Middle frontal gyrus (tissue), 1 donor: ENCODE data around the gene HS3ST5.
"Not testable (repeated sequence)": the region's sequence is repeated elsewhere in the genome, so short reads cannot be mapped to it uniquely, and the experiment has no call there.

ENCODE experiments used
- DNase-seq: peaks from one replicate; pipeline ENCODE4 v3.0.0-alpha.2; 2015; ENCODE audit warnings: low spot score; ENCODE audit errors: extremely low spot score

The HS3ST5 gene

GRCh38 chr6:114339706-114340105 lies 3.1 kb downstream of the HS3ST5 start:
- no peak for DNase-seq

- no peak for DNase-seq
These were observed 8.6 kb downstream of the HS3ST5 start for GRCh38 chr6:114334237-114334636.

- DNase-seq, result no peak
These were observed 15.7 kb downstream of the HS3ST5 start for GRCh38 chr6:114327074-114327473.

GRCh38 chr6:114323784-114324183 lies 19.0 kb downstream of the HS3ST5 start:
- no peak for DNase-seq

GRCh38 chr6:114319749-114320148 lies 23.1 kb downstream of the HS3ST5 start:
- no peak for DNase-seq

- DNase-seq, result no peak
These were observed 26.8 kb downstream of the HS3ST5 start for GRCh38 chr6:114315831-114316595.

- not testable (repeated sequence) for DNase-seq
These were observed 29.0 kb downstream of the HS3ST5 start for GRCh38 chr6:114313816-114314215.

GRCh38 chr6:114312931-114313330 lies 29.9 kb downstream of the HS3ST5 start:
- no peak for DNase-seq

GRCh38 chr6:114310053-114310452 lies 32.8 kb downstream of the HS3ST5 start:
- DNase-seq, result no peak

GRCh38 chr6:114304304-114304887 lies 38.4 kb downstream of the HS3ST5 start:
- no peak for DNase-seq

- DNase-seq, result no peak
These were observed 41.1 kb downstream of the HS3ST5 start for GRCh38 chr6:114301596-114302219.

- no peak for DNase-seq
These were observed 45.7 kb downstream of the HS3ST5 start for GRCh38 chr6:114297135-114297534.

- DNase-seq, result no peak
These were observed 50.4 kb downstream of the HS3ST5 start for GRCh38 chr6:114292431-114292830.

GRCh38 chr6:114291428-114291827 lies 51.4 kb downstream of the HS3ST5 start:
- DNase-seq, result no peak

GRCh38 chr6:114290864-114291263 lies 52.0 kb downstream of the HS3ST5 start:
- no peak for DNase-seq

GRCh38 chr6:114288701-114289495 lies 53.9 kb downstream of the HS3ST5 start:
- DNase-seq, result no peak

GRCh38 chr6:114287461-114287860 lies 55.4 kb downstream of the HS3ST5 start:
- DNase-seq, result no peak

- DNase-seq, result no peak
These were observed 56.6 kb downstream of the HS3ST5 start for GRCh38 chr6:114286211-114286610.

- no peak for DNase-seq
These were observed 58.5 kb downstream of the HS3ST5 start for GRCh38 chr6:114284281-114284680.

- no peak for DNase-seq
These were observed 60.5 kb downstream of the HS3ST5 start for GRCh38 chr6:114282292-114282691.

GRCh38 chr6:114281496-114281895 lies 61.3 kb downstream of the HS3ST5 start:
- no peak for DNase-seq
